Measurements from ENCODE around the gene KSR1. TPM values are rescaled to one million over a fixed set of nuclear protein-coding genes. Genes with fewer than 3 reads are reported as not detected.

KSR1 gene
- total and polyA plus RNA-seq, 2 of the 4 experiments (the other 2 are of a cell fraction): 12.5 to 21.9 TPM

- peak overlapping the region; percentile 84 for H3K56ac ChIP-seq (ENCODE audit: extremely low read depth, insufficient read depth, low read length)
- peak overlapping the region; percentile 96 for H4K5ac ChIP-seq (ENCODE audit: low read depth, low read length)
- peak overlapping the region; percentile 94 for H3K27ac ChIP-seq (ENCODE audit: insufficient read depth, low read length)
- in situ Hi-C loops (cut with MboI; ENCODE audit: low sequenced_read_pairs) (loop anchor here (25.0 kb wide), 1 partner anchor 803 kb away; the partner anchor contains the start of genes IFT20 and TNFAIP1), dilution Hi-C loops (cut with HindIII; ENCODE audit: low sequenced_read_pairs, unreplicated experiment) (no loop called here), intact Hi-C loops (cut with micrococcal nuclease) (loop anchor here (2.0 kb wide), 1 partner anchor 77 kb away; the partner anchor contains the start of gene KSR1)
- peak overlapping the region; percentile 97 for H3K18ac ChIP-seq (ENCODE audit: low read depth, low read length)
- peak overlapping the region; percentile 98 for H2AK5ac ChIP-seq (ENCODE audit: low read depth, low read length)
- peak; percentile 98 for DNase-seq
- peaks cover 38 to 90% of the 10 kb centered on the region in 2 experiments for H3K79me1 ChIP-seq (ENCODE audit: low read depth in 1 of 2, low read length in 2 of 2)
- peak overlapping the region; percentile 99 for H2BK120ac ChIP-seq (ENCODE audit: low read depth, low read length)
- peak overlapping the region; percentile 10 for H2AK9ac ChIP-seq (replicated peaks; ENCODE audit: low read depth, low read length, poor library complexity)
- ChIA-PET CTCF (interaction anchor here (0.6 to 1.4 kb wide), 5 partner anchors 8 to 1113 kb away, joined by 3 to 5 read pairs (median 3); no protein-coding TSS in a partner anchor), POLR2A (ENCODE audit: unreplicated experiment) (no interaction called here)
- H2BK20ac ChIP-seq (ENCODE audit: low read depth, low read length): peak overlapping the region; percentile 99
- peak overlapping the region; percentile 23 for H2AFZ ChIP-seq (replicated peaks; ENCODE audit: low read length, poor library complexity)
- no peaks in the 10 kb centered on the region for H3K27me3 ChIP-seq (ENCODE audit: control insufficient read depth, insufficient read depth, low read length)
- peak overlapping the region; percentile 97 for H2BK5ac ChIP-seq (ENCODE audit: low read depth, low read length, poor library complexity, severe bottlenecking)
- H3K14ac ChIP-seq (replicated peaks; ENCODE audit: low read depth, low read length): peak overlapping the region; percentile 94
- H3K4me1 ChIP-seq (ENCODE audit: control insufficient read depth, insufficient read depth, low read length): peaks cover 68% of the 10 kb centered on the region
- no TSS peak for BruUV-seq (replicated peaks)
- peak overlapping the region; percentile 76 to 94 for H4K8ac ChIP-seq (ENCODE audit: low read depth in 2 of 2, low read length in 2 of 2)
- H3K23ac ChIP-seq (ENCODE audit: low read depth, low read length): peak overlapping the region; percentile 98
- H4K91ac ChIP-seq (ENCODE audit: insufficient read depth, low read depth, low read length): peak overlapping the region; percentile 99
- ATAC-seq (ENCODE audit: low read depth): peak; percentile 75
- peak overlapping the region; percentile 38 for H3K4me2 ChIP-seq (ENCODE audit: low read depth, low read length)
- peak overlapping the region; percentile 99 for H3K4ac ChIP-seq (ENCODE audit: low read depth, low read length)
- peak overlapping the region; percentile 32 for H3K9ac ChIP-seq (ENCODE audit: low read depth, low read length)
- H2BK15ac ChIP-seq (ENCODE audit: low read depth, low read length): peak overlapping the region; percentile 89; the same call in 2 of the 3 replicates
- peaks cover 16% of the 10 kb centered on the region; the same call in 1 of the 2 replicates for H4K20me1 ChIP-seq (ENCODE audit: insufficient read depth, low read length)
- 30% methylated on average over 5 of the region's 14 CpGs; no CpG with 5 or more reads in 1 of the 2 experiments for WGBS, 2 experiments (ENCODE audit: extremely low coverage in 2 of 2, insufficient read length in 1 of 2)
- H3K4me3 ChIP-seq (ENCODE audit: insufficient read depth, low read depth, low read length): no peak overlapping the region
- peaks cover 64% of the 10 kb centered on the region for H3K9me1 ChIP-seq (ENCODE audit: insufficient read depth, low read length)
- H3K36me3 ChIP-seq (ENCODE audit: control insufficient read depth, insufficient read depth, low read length): no peaks in the 10 kb centered on the region
- no peaks in the 10 kb centered on the region for H3K9me3 ChIP-seq (ENCODE audit: control insufficient read depth, insufficient read depth, low read length)
- TF ChIP-seq RCOR1 (IDR thresholded peaks at IDR 0.05; ENCODE audit: insufficient replicate concordance, low read length) (peak; percentile 94), SMC3 (IDR thresholded peaks at IDR 0.05; ENCODE audit: low read depth, low read length) (peak; percentile 19; the same call in 1 of the 2 replicates), POLR2A (IDR thresholded peaks at IDR 0.05; ENCODE audit: low read depth, low read length) (0 out of 2 replicates have a peak, but pooled peaks have one; percentile 18), USF2 (IDR thresholded peaks at IDR 0.05; ENCODE audit: low read depth, low read length) (no peak), RAD21 (IDR thresholded peaks at IDR 0.05; ENCODE audit: low read length) (0 out of 2 replicates have a peak, but pooled peaks have one; percentile 20), CHD1 (IDR thresholded peaks at IDR 0.05; ENCODE audit: low read depth, low read length) (no peak), CTCF (conservative IDR thresholded peaks at IDR 0.05; ENCODE audit: low read depth, low read length) (no peak), FOS (IDR thresholded peaks at IDR 0.05; ENCODE audit: low read depth, low read length) (peak; percentile 75; the same call in 1 of the 2 replicates), MAFK (IDR thresholded peaks at IDR 0.05; ENCODE audit: low read depth, low read length) (peak; percentile 41; the same call in 1 of the 2 replicates), MXI1 (IDR thresholded peaks at IDR 0.05; ENCODE audit: borderline replicate concordance, low read depth, low read length) (no peak), MAZ (IDR thresholded peaks at IDR 0.05; ENCODE audit: borderline replicate concordance, low read depth, low read length) (peak; percentile 46; the same call in 1 of the 2 replicates), BHLHE40 (IDR thresholded peaks at IDR 0.05; ENCODE audit: low read depth, low read length) (0 out of 2 replicates have a peak, but pooled peaks have one; percentile 37), RFX5 (IDR thresholded peaks at IDR 0.05; ENCODE audit: low read depth, low read length) (no peak)
Observed at GRCh38 chr17:27533874-27534815, 77.9 kb downstream of the KSR1 start.
